Activated CD8-positive, alpha-beta memory T cell treated with anti-CD3 and anti-CD28 coated beads for 1 hour (primary cell): Measurements from ENCODE around the gene SPP1.
"Not testable (repeated sequence)": the region's sequence is repeated elsewhere in the genome, so short reads cannot be mapped to it uniquely, and the experiment has no call there.

Experiments used
- DNase-seq, 2 donors: peaks; one replicate each; pipeline ENCODE4 v3.0.0-alpha.2; 2020; ENCODE audit warnings: low read depth in 1 of 2; ENCODE audit errors: extremely low read depth in 1 of 2

SPP1 gene

GRCh38 chr4:87975466-87975865, at the start of gene SPP1:
Gene SPP1 (plus strand): TSS chr4:87975714. CDS start chr4:87976896, 1,182 bp downstream.
- no peak for DNase-seq

- no peak for DNase-seq
Measured at GRCh38 chr4:87926554-87927098, 48.9 kb upstream of the SPP1 start.

DNA sequence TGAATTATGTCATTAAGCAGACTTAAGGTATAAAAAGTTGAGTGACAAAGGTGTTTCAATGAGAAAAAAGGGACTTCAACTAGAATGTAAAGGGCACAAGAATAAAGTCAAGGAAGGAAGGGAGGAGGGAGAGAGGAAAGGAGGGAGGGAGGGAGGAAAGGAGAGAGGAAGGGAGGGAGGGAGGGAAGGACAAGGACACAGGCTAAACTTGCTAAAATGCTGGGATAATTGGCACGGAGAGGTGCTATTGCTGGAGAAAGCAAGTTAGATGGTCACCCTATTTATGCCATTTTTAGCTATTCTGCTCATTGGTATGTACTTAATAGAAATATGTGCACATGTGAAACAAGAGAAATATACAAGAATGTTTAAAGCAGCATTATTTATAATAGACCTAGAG, 44.9 kb upstream of the SPP1 start:
- no peak for DNase-seq

DNA sequence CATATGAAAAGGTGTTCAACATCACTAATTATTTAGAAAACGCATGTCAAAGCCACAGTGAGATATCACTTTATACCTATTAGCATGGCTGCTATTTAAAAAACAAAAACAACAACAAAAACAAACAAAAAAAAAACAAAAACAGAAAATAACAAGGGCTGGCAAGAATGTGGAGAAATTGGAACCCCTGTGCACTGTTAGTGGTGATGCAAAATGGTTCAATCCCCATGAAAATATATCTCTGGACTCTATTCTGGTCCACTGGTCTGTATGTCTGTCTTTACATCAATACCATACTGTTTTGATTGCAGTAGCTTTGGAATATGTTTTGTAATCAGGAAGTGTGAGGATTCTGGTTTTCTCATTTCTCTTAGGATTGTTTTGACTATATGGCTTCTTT, 43.6 kb upstream of the SPP1 start:
- no peak for DNase-seq

- DNase-seq, result no peak
Measured at GRCh38 chr4:87932718-87933141, 42.8 kb upstream of the SPP1 start.

DNA sequence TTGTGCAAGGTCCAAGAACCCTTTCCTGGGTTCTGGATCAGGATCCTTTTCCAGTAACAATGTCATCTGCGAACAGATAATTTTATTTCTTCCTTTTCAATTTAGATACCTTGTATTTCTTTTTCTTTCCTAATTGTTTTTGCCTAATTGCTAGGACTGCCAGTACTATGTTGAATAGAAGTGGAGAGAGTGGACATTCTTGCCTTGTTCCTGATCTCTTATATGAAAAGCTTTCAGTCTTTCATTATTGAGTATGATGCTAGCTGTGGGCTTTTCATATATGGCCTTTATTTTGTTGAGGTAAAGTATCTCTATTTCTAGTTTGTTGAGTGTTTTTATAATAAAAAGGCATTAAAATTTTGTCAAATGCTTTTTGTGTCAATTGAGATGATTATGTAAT, 42.2 kb upstream of the SPP1 start:
- no peak for DNase-seq

DNA sequence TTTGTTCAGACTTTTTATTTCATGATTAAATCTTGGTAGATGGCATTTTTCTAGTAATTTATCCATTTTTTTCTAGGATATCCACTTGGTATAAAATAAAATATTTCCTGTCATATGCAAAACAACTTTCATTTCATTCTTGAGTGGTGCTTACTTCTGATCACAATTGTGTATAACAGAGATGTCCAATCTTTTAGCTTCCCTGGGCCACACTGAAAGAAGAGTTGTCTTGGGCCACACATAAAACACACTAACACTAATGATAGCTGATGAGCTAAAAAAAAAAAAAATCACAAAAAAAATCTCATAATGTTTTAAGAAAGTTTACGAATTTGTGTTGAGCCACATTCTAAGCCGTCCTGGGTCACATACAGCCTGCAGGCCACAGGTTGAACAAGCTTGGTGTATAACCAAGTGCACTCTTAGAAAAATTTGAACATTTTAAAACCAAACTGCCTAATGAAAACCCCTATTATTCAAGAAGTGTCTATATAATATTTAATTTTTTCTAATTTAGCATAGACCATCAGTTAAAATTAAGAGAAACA, 41.3 kb upstream of the SPP1 start:
- no peak for DNase-seq

- DNase-seq, result no peak
Measured at GRCh38 chr4:87934973-87935372, 40.5 kb upstream of the SPP1 start.

GRCh38 chr4:87935954-87936353, 39.6 kb upstream of the SPP1 start:
- DNase-seq, result not testable (repeated sequence)

DNA sequence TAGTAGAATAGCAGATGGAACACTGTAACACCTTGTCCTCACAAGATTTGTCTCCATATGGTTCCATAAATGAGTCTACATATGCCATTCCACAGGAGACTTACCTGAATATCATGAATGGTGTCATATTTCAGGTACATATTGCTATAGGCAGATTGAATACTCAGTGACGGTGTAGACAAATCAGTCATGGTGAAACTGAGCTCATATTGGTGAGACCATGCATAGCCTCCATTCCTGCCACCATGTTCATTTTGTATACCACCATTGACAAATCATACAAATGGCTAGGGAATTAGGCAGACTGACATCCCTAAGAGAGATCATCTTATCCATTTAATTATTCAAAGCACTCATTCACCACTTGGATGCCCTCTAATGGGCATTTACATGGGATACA, 38.0 kb upstream of the SPP1 start:
- DNase-seq, result no peak

GRCh38 chr4:87938746-87939145, 36.8 kb upstream of the SPP1 start:
- no peak for DNase-seq

DNA sequence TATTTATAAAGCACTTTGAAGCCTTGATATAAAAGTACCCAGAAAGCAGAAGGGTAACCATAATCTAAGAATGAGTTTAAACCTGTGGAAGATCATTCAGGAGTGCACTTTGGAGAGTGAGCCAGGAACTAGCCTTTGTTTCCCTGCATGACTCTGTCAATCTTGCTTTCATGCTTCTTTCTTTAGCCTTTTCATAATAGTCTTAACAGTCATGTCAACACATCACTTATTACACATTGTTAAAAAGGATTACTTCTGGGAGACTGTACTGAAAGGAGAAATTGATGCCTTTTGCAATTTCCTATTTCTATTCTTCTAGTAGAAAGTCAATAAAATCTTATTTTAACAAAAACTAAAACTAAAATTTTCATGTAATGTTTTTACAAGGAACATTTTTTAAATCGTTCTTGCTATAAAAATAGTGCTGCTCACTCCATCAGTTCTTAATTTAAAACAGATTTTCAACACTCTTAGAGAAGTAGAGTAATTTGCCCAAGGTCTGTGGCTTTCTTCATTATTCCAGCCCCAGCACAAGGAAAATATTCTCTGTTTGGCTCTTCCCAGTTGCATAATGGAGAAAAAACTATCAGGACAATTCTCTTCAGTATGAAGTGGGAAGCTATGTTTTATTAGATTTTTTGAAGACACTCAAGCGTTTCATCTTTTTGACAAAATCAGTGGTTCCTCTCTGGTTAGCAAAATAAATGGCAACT, 35.4 kb upstream of the SPP1 start:
- no peak for DNase-seq

DNA sequence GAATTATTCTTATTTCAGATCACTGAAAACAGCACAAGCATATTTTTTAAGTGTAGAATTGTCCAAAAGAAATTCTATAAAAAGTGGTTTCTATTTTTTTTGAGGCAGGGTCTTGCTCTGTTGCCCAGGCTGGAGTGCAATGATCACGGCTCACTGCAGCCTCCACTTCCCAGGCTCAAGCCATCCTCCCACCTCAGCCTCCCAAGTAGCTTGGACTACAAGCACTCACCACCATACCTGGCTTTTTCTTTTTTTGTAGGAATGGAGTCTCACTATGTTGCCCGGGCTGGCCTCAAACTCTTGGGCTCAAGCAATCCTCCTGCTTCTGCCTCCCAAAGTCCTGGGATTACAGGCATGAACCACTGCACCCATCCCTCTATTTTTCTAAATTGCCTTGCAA, 34.7 kb upstream of the SPP1 start:
- DNase-seq, result not testable (repeated sequence)

DNA sequence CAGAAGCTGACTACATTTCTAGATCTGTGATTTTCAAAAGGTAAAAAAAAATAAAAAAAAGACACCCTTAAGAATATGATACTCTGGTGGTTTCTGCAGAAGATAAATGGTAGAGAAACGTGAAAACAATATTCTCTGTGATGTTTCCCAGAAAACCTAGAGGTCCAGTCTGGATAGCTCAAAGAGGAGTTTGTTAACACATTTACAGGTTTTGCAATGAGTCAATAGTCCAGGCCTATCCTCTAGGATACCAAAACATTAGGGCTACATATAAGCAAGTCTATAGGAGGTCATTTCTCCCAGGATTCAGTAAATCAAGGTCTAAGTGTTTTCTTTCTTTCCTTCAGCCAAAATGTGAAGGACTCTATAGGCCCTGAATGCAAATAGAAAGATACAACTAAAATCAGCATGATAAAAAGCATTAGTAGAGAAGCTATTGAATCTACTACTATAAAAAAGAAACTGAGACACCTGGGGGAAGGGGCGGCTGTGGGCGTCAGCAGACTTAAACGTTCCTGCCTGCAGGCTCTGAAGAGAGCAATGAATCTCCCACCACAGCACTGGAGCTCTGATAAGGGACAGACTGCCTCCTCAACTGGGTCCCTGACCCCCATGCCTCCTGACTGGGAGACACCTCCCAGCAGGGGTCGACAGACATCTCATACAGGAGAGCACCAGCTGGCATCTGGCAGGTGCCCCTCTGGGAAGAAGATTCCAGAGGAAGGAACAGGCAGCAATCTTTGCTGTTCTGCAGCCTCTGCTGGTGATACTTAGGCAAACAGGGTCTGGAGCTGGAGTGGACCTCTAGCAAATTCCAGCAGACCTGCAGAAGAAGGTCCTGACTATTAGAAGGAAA, 33.7 kb upstream of the SPP1 start:
- DNase-seq, result no peak

- no peak for DNase-seq
Measured at GRCh38 chr4:87943660-87944149, 31.8 kb upstream of the SPP1 start.

- DNase-seq, result no peak
Measured at GRCh38 chr4:87944967-87945366, 30.5 kb upstream of the SPP1 start.

GRCh38 chr4:87946766-87947165, 28.7 kb upstream of the SPP1 start:
- no peak for DNase-seq

GRCh38 chr4:87947381-87948160, 27.9 kb upstream of the SPP1 start:
- DNase-seq, result no peak

DNA sequence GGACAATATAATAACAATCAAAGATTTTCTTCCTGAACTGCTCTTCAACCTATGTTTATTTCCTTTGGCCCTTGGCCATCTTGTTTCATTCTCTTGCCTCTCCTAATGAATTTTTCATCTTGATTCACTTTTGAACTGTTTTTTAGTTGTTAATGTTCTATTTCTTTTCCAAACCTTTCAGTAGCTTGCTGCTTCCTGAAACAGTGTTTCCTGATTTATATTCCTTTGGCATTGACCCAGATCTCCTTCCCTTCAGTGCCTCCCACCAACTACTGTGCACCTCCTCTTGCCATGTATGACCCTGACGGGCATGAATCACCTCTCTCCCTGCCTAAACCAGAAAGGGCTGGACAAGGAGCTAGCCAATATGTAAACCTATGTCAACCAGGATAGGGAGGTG, 25.6 kb upstream of the SPP1 start:
- DNase-seq, result no peak

DNA sequence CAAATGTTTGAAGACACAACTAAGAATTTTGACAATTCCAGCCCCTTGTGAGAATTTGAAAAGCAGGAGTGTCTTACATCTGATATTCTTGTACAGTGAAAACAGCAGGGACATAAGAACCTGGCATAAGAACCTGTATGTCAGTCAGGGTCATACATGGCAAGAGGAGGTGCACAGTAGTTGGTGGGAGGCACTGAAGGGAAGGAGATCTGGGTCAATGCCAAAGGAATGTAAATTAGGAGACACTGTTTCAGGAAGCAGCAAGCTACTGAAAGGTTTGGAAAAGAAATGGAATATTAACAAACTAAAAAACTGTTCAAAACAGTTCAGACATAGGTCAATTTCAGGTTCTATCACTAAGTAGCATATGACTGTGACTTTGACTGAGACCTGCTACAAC, 25.0 kb upstream of the SPP1 start:
- no peak for DNase-seq
